ENCODE data around the gene FLYWCH1.

Gene FLYWCH1

DNA sequence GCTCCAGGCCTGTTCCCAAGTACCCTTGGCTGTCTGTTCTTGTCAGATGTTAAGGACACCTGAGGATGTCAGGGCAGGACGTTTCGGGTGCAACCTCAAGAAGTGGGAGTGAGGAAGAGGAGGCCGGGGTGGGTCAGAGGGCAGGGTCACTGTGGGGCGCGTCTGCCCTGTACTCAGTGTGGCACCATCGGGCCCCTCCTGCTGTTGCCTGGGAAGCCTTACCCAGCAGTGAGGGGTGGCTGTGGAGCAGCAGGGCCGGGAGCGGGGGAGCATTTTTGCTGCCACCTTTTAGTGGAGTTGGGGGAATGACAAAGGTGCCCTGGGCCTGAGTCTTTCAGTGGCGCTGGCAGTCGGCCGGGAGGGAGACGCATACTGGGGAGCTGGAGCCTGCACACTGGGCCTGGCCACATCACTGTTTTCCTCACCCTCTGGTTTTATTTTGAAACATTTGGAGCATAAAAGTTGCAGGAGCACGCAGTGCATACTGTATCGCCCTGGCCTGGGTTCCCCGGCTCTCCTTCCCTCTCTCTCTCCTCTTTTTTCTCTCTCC is 11.1 kb upstream of the FLYWCH1 start:
- DNase-seq: no peak

DNA sequence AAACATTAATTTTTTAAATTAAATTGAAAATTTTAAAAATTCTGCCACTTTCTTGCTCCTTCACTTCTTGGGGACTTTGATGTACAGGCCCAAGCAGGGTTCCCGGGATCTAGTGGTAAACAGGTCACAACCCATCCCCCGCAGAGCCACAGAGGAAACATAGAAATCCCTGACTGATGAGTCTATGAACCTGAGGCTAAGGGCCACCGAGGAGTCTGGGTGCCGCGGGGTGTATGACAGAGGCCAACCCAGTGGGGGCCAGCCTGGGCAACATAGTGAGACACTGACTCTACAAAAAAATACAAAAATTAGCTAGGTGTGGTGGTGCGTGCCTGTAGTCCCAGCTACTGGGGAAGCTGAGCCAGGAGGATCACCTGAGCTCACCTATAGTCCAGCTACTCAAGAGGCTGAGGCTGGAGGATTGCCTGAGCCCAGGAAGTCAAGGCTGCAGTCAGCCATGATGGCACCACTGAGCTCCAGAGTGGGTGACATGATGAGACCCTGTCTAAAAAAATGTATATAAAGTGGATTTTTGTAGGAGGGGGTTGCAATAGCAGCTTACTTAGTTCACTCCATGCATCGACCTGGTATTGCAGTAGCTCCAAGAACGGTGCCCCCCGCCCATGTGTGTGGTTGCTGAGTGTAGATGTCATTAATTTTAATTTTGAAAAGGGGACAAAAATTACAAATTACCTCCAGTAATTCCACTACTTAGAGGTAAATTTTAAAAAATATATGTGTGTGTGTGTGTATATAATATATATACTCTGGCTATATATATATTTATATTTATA is 9.2 kb upstream of the FLYWCH1 start:
- DNase-seq: no peak

DNA sequence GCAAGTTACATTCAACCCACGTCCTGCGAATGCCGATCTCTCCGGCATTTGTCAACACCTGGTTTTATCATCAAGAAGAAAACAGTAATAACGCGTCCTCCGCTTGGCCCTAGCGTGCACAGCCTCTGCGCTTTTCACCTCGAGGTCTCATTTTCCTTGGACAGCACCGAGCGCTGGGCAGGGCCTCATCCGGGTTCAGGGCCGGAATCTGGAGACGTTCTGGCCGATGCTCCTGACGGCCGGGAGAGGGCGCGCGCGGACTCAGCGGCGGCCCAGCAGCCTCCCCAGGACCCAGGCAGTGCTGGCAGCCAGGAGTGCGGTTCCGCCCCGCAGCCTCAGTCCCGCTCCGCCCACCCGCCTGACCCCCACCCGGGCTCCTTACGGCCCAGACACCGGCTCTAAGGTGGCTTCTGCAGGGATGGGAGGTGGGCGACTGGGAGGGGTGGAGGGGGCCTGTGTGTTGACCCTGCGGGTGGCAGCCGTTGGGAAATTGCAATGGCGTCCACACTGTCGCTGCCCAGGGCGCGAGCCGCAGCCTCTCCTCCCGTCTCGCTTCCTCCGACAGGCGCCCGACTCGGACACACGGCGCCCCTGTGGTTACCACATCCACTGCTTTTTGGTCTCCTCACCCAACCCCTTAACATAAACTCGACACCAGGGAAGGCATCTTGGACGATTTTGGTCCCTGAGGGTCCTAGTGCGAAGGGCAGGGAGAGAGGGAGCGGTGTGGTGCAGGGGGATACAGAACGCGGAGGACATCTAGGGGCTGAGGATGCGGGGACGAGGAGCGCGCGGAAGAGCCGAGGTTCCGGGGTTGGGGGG is 7.4 kb upstream of the FLYWCH1 start:
- peak; percentile 90 to 94 (median 92) for DNase-seq

DNA sequence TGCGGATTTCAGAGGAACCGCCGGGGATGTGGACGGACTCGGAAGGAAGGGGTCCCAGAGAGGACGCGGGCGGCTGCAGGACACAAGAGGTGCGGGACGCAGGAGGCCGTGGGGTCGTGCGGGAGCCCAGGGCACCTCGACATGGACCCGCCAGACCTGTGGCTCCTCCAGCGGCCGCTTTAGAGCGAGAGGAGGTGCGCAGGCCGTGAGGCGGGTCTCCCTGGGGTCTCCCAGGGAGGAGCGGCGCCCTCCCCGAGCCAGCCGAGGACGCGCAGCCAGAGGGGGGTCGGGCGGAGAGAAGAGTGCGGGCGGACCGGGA is 6.8 kb upstream of the FLYWCH1 start:
- peak; percentile 8 to 39 (median 22) for DNase-seq

DNA sequence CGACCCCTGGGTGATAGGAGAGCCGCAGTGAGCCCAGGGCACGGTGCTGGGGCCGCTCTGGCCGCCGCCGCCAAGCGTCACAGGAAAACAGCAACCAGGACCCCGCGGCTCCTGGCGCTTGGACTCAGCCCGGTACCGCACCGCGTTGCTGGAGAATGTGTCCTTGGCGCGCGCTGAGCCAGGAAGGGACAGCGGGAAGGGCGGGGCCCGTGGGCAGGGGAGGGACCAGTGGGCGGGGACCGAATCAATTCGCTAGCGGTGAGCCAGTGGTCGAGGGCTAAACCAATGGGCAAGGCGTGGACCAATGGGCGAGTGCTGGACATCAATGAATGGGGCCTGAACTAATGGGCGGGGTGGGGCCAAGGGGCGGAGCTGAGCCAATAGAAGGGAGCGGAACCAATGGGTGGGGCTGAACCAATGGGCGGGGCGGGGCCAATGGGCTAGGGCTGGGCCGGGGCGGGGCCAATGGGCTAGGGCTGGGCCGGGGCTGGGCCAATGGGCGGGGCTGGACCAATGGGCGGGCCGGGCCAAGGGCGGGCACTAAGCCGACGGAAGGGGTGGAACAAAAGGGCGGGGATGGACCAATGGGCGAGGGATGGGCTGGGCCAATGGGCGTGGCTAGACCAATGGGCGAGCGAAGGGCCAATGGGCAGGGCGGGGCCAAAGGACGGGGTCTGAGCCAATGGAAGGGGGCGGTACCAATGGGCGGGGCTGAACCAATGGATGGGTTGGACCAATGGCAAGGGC is 6.3 kb upstream of the FLYWCH1 start:
- DNase-seq: peak; percentile 99 to 100 (median 100)

DNA sequence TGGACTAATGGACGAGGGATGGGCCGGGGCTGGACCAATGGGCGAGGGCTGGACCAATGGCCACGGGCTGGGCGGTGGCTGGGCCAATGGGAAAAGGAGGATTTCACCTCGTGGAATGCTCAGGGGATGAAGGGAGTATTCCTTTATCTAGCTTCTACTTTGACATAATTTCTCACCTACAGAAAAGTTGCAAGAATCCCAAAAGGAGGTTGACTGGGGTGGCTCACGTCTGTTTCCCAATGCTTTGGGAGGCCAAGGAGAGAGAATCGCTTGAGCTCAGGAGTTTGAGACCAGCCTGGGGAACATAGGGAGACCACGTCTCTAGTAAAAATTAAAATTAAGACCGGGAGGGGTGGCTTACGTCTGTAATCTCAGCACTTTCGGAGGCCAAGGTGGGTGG is 5.7 kb upstream of the FLYWCH1 start:
- DNase-seq: no peak

DNA sequence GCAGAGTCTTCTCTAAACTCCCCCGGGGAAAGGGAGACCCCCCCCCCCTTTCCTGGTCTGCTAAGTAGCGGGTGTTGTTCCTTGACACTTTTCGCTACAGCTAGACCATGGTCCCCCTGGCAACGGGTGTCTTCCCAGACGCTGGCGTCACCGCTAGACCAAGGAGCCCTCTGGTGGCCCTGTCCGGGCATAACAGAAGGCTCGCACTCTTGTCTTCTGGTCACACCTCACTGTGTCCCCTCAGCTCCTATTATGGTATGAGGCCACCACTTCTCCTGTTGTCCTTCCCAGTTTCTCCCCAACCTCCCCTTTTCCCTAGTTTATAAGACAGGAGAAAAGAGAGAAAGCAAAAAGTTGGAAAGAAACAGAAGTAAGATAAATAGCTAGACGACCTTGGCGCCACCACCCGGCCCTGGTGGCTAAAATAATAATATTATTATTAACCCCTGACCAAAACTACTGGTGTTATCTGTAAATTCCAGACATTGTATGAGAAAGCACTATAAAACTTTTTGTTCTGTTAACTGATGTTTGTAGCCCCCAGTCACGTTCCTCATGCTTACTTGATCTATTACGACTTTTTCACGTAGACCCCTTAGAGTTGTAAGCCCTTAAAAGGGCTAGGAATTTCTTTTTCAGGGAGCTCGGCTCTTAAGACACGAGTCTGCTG is 4.5 kb upstream of the FLYWCH1 start:
- DNase-seq: peak; percentile 42 to 71 (median 54)

DNA sequence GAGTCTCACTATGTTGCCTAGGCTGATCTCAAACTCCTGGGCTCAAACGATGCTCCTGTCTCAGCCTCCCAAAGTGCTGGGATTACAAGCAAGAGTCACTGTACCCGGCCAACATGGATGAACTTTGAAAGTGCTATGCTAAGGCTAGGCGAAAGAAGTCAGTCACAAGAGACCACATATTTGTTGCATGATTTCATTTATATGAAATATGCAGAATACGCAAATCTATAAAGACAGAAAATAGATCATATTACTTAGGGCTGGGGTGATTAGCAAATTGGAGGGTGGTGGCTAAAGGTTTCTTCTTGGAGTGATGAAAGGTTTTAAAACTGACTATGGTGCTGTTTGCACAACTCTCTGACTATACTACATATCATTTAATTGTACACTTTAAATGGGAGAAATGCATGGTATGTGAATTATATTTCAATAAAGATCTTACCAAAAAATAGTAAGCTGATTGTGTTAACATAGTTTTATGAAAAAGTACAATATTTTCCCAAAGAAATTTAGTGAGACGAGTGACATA is 1.2 kb upstream of the FLYWCH1 start:
- DNase-seq: no peak

DNA sequence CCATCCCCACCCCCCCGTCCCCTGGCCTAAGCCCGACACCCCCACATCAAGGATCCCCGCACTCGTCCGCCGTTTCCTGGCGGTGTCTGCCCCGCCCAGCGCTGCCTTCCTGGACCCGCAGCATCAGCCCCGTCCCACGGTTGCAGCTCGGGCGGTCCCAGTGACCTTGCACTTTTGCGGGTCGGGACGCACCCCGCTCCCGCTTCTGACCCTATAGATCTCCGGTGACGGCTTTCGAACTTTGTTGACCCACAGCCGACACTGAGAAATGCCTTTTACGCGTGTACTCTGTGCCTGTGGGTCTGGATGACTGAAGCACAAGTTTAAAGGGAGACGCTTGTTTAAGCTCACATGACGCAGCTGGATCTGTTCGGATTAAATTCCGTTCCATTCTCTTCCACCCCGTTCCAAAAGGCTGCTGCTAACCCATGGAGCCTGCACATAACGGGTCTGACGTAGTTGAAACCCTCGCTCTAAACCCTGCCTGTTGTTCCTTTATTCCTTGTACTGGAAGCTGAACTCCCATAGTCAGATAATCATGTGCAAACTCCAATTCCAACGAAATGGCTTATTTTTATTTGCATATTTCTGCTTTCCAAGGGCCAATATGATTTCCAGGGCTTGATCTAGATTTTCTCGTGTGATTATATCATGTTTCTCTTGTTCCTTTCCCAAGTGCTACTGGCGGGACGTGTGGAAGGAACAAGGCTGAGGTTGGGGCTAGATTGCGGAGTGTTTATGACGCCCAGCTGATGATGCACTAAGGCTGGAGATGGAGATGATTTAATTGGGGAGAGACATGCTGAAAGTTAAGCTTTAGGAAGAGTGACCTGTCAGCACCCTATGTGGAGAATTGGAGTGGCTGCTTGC is 834 bp downstream of the FLYWCH1 start:
- DNase-seq: peak; percentile 44 to 58 (median 56)

DNA sequence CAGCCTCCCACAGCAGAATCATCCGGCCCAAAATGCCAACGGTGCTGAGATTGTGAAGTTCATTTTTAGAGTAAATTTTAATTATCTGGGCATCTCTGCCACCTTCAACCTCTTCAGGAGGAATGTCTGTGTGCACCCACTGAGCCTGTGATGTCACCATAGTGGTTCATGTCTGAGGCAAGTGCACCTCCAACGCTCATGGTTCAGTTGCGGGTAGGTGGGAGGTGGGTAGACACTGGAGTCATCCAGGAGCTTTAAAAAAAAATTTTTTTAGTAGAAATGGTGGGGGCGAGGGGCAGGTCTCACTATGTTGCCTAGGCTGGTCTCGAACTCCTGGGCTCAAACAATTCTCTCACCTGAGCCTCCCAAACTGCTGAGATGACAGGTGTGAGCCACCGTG is 1.9 kb downstream of the FLYWCH1 start:
- no peak for DNase-seq

DNA sequence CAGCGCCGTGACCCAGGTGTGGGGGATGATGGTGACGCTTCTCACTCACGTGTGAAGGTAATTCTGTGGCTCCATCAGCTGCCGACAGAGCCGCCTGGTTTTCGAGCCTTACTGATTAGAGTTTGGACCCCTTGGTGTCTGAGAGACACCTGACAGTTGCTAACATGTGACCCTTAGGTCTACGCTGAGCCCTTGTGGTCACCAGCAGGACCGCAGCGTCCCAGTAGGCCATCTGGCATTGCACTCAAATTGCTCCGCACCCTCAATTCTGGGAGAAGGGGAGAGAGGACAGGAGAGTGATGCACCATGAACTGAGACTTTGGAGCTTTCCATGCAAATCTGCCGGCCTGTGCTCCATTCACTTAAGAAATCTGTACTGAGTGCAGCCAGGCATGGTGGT is 2.5 kb downstream of the FLYWCH1 start:
- no peak for DNase-seq

DNA sequence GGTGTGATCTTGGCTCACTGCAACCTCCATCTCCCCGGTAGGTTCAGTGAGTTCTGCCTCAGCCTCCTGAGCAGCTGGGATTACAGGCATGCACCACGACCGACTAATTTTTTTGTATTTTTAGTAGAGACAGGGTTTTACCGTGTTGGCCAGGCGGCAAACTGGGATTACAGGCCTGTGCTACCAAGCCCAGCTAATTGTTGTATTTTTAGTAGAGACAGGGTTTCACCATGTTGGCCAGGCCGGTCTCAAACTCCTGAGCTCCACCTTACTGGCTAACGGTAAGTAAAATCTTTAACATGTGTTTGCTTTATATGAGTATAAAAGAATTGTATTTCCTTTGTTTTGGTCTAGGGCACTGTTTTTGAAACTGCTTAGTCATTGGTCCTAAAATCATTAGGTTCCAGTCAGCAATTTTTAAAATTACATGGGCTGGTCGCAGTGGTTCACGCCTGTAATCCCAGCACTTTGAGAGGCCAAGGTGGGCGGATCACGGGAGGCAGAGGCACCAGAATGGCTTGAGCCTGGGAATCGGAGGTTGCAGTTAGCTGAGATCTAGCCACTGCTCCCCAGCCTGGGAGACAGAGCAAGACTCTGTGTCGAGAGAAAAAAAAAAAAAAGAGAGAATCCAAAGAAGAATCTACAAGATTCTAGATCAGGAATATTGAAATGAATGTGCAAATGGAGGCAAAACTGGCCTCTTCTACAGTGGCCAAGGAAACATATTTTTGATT is 3.6 kb downstream of the FLYWCH1 start:
- DNase-seq: no peak

DNA sequence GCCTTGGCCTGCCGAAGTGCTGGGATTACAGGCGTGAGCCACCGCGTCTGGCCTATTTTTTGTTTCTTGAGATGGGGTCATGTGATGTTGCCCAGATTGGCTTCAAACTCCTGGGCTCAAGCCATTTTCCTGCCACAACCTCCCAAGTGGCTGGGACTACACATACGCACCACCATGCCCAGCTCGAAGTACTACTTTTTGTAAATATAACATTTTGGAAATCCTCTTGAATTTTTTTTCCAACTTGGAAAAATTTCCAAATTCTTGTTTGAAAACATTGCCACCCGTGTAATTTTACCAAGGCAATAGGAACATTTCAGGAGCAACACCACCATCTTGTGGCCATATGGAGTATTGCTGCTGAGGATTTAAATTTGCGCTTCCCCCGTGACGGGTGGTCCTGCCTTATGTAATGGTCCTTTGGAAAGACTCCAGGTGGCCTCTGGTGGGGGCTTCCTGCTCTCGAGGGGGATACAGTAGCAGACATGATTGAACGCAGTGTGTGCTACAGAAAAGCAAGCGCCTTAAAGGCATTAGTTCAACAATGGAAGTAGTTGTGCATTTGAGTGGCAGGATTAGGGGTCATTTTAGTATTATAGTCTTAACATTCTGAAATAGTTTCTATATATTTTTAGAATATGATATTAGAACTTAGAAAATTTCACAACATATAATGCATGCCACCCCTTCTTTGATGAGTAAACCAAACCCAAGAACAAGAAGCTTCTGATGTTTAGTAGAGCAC is 8.0 kb downstream of the FLYWCH1 start:
- peak; percentile 68 to 78 (median 73) for DNase-seq

DNA sequence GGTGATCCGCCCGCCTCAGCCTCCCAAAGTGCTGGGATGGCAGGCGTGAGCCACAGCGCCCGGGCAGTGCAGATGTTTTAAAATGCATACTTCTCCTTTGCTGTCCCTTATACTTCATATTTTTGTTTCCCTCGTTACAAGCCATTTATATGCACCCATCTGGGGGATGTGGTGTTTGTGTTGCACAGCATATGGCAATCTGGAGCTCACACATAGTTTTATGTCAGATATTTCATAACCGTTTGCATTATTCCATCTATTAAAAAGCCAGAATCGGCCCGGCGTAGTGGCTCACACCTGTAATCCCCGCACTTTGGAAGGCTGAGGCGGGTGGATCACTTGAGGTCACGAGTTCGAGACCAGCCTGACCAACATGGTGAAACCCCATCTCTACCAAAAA is 11.8 kb downstream of the FLYWCH1 start:
- no peak for DNase-seq

DNA sequence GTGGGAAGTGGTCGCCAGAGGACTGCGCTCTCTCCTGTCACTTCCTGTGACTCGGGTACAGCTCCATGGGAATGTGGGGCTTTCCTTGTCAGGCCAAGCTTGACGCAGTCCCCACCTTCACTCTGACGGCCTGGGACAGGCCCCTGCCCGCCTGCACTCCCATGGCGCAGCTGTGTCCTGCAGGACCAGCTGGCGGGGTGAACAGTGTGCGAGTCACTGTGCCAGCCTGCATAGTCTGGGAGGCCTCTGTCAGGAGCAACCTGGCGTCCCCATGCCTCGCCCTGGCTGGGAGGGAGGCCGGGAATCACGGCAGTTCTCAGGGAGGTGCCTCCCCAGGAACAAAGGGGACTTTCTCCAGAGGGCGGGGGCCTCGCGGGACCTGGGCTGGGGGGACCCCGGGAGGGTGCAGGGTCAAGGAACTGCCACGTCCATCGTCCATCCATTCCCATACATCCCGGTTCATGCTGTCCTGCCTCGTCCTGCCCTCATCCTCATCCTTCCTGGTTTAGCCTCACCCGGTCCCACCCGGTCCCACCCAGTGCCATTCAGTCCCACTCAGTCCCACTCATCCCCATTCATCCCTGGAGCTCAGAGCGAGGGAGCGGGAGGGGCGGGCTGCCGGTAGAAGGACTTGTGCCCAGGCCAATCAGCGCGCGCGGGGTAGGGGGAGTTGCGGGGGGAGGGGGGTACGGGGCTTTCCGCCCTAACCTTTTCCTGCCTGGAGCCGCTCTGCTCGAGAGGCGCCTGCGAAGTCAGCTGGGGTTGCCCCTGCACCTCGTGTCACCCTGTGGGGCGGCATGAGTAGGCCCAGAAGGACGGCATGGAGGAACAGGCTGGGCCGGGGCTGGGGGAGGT is 13.4 kb downstream of the FLYWCH1 start:
- DNase-seq: no peak

DNA sequence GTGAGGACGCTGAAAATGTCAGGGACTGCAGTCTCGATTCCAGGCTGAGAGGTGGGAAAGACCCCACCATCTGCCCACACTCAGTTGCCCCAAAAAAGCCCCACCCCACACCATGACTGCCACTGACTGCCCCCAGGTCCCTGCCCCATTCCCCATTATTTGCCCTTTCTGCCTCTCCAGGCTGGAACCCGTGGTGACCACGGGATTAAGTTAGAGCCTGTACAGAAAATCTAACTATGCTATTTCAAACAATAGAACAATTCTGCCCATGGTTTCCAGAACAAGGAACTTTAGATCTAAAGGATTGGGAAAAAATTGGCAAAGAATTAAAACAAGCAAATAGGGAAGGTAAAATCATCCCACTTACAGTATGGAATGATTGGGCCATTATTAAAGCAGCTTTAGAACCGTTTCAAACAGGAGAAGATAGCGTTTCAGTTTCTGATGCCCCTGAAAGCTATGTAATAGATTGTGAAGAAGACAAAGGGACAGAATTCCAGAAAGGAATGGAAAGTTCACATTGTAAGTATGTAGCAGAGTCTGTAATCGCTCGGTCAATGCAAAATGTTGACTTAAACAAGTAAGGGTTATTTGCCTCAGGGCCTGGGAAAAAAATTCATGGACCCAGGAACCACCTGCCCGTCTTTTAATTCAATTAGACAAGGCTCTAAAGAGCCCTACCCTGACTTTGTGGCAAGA is 14.4 kb downstream of the FLYWCH1 start:
- no peak for DNase-seq

DNA sequence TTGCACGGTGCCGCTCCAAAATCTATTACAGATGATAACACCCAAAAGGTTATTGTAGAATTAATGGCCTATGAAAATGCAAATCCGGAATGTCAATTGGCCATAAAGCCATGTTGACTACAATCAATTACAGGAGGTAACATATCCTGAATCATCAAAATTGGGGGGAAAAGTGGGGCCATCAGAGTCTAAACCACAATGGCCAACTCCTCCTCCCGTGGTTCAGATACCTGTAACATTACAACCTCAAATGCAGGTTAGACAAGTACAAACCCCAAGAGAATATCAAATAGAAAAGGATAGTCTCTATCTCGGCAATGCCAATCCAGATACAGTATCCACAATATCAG is 14.9 kb downstream of the FLYWCH1 start:
- DNase-seq: no peak

DNA sequence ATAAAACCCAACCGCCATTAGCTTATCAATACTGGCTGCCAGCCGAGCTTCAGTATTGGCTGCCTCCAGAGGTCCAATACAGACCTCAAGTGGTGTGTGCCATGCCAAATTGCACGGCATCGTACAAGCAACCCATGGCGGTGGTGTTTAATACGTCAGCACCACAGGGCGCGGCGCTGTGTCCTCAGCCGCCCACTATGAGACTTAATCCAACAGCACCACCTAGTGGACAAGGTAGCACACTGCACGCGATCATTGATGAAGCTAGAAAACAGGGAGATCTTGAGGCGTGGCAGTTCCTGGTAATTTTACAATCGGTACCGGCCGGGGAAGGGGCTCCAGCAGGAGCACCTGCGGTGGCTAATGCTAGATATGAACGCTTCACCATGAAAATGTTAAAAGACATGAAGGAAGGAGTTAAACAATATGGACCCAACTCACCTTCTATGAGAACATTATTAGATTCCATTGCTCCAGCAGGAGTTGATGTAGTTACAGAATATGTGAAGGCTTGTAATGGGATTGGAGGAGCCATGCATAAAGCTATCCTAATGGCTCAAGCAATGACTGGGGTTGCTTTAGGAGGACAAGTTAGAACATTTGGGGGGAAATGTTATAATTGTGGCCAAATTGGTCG is 15.4 kb downstream of the FLYWCH1 start:
- peak; percentile 93 to 97 (median 94) for DNase-seq

All from suppressor macrophage (primary cell).